IMR-90 (cell line): Measurements from ENCODE around the gene BIK. TPM values are rescaled to one million over a fixed set of nuclear protein-coding genes. Genes with fewer than 3 reads are reported as not detected.

Source experiments
- ATAC-seq: fragments of 200-7000 bp; cut with Tn5 transposase; 2 replicates; pipeline ENCODE4 v1.9.1; 2020; ENCODE audit warnings: low read depth, mild to moderate bottlenecking, moderate library complexity
- BruUV-seq: library from RNA; stranded (reverse); fragments of 400-500 nt; replicated peaks from 2 replicates; lab custom pipeline; 2021; lab: Mats Ljungman, UMichigan
- CTCF ChIA-PET: fragments of 300-600 bp; formaldehyde crosslinking; extraction: SDS; loops from one replicate; lab custom pipeline; 2021; ENCODE audit warnings: antibody characterized with exemption; lab: Yijun Ruan, JAX
- POLR2A ChIA-PET: fragments of 300-600 bp; sonication (Branson Sonifier 250); formaldehyde crosslinking; loops from one replicate; lab custom pipeline; 2022; ENCODE audit warnings: antibody characterized with exemption; ENCODE audit not compliant: unreplicated experiment; lab: Charles Lee
- DNase-seq: peaks from one replicate; pipeline ENCODE4 v3.0.0; 2013
- H2AFZ ChIP-seq: replicated peaks from 2 replicates; pipeline ENCODE3; 2013; ENCODE audit warnings: low read length, mild to moderate bottlenecking; ENCODE audit not compliant: poor library complexity
- H2AK5ac ChIP-seq: 2 replicates; pipeline ENCODE4 v1.6.1; 2013; ENCODE audit warnings: low read depth, low read length, inconsistent platforms
- H2AK9ac ChIP-seq: replicated peaks from 2 replicates; pipeline ENCODE3; 2013; ENCODE audit warnings: mild to moderate bottlenecking, low read depth, low read length, moderate library complexity; ENCODE audit not compliant: poor library complexity
- H2BK120ac ChIP-seq: 2 replicates; pipeline ENCODE4 v1.6.1; 2013; ENCODE audit warnings: low read depth, low read length, inconsistent platforms
- H2BK15ac ChIP-seq: 3 replicates; pipeline ENCODE4 v1.6.1; 2013; ENCODE audit warnings: low read depth, low read length, inconsistent platforms
- H2BK20ac ChIP-seq: 2 replicates; pipeline ENCODE4 v1.6.1; 2013; ENCODE audit warnings: low read depth, mild to moderate bottlenecking, inconsistent platforms, low read length, moderate library complexity
- H2BK5ac ChIP-seq: 2 replicates; pipeline ENCODE4 v1.6.1; 2013; ENCODE audit warnings: mild to moderate bottlenecking, low read depth, low read length, inconsistent platforms; ENCODE audit not compliant: poor library complexity, severe bottlenecking
- H3K14ac ChIP-seq: replicated peaks from 2 replicates; pipeline ENCODE4 v1.6.1; 2013; ENCODE audit warnings: low read depth, low read length, inconsistent platforms
- H3K18ac ChIP-seq: 2 replicates; pipeline ENCODE4 v1.6.1; 2013; ENCODE audit warnings: low read depth, low read length, control low read depth
- H3K23ac ChIP-seq: 2 replicates; pipeline ENCODE4 v1.6.1; 2013; ENCODE audit warnings: low read depth, low read length, inconsistent platforms
- H3K27ac ChIP-seq: 2 replicates; pipeline ENCODE4 v1.5.1; 2013; ENCODE audit warnings: mild to moderate bottlenecking, control low read depth, low read length; ENCODE audit not compliant: insufficient read depth
- H3K27me3 ChIP-seq: 2 replicates; pipeline ENCODE4 v1.6.1; 2013; ENCODE audit warnings: low read length; ENCODE audit not compliant: control insufficient read depth, insufficient read depth
- H3K36me3 ChIP-seq: 2 replicates; pipeline ENCODE4 v1.6.1; 2013; ENCODE audit warnings: low read length, mixed read lengths; ENCODE audit not compliant: control insufficient read depth, insufficient read depth
- H3K4ac ChIP-seq: 2 replicates; pipeline ENCODE4 v1.6.1; 2013; ENCODE audit warnings: low read depth, low read length, inconsistent platforms
- H3K4me1 ChIP-seq: 2 replicates; pipeline ENCODE4 v1.6.1; 2013; ENCODE audit warnings: low read length, mixed read lengths; ENCODE audit not compliant: control insufficient read depth, insufficient read depth
- H3K4me2 ChIP-seq: 2 replicates; pipeline ENCODE4 v1.6.1; 2013; ENCODE audit warnings: low read depth, mild to moderate bottlenecking, control low read depth, low read length, moderate library complexity
- H3K4me3 ChIP-seq: 2 replicates; pipeline ENCODE4 v1.5.1; 2013; ENCODE audit warnings: low read depth, mild to moderate bottlenecking, control low read depth, low read length, moderate library complexity; ENCODE audit not compliant: insufficient read depth
- H3K56ac ChIP-seq: 2 replicates; pipeline ENCODE4 v1.6.1; 2013; ENCODE audit warnings: low read length, inconsistent platforms; ENCODE audit not compliant: insufficient read depth; ENCODE audit errors: extremely low read depth
- H3K79me1 ChIP-seq, 2 experiments: 2 replicates each; pipeline ENCODE4 v1.6.1; 2013; ENCODE audit warnings: low read length in 2 of 2, inconsistent platforms in 1 of 2, low read depth in 1 of 2
- H3K9ac ChIP-seq: 2 replicates; pipeline ENCODE4 v1.6.1; 2013; ENCODE audit warnings: low read depth, low read length, control low read depth
- H3K9me1 ChIP-seq: 2 replicates; pipeline ENCODE4 v1.6.1; 2013; ENCODE audit warnings: low read length, inconsistent platforms; ENCODE audit not compliant: insufficient read depth
- H3K9me3 ChIP-seq: 2 replicates; pipeline ENCODE4 v1.6.1; 2013; ENCODE audit warnings: low read length; ENCODE audit not compliant: control insufficient read depth, insufficient read depth
- H4K20me1 ChIP-seq: 2 replicates; pipeline ENCODE4 v1.6.1; 2013; ENCODE audit warnings: low read length, inconsistent platforms; ENCODE audit not compliant: insufficient read depth
- H4K5ac ChIP-seq: 2 replicates; pipeline ENCODE4 v1.6.1; 2013; ENCODE audit warnings: mild to moderate bottlenecking, low read depth, low read length, control low read depth
- H4K8ac ChIP-seq, 2 experiments: 2 replicates each; pipeline ENCODE4 v1.6.1; 2013; ENCODE audit warnings: low read depth in 2 of 2, low read length in 2 of 2, control low read depth in 1 of 2, inconsistent platforms in 1 of 2
- H4K91ac ChIP-seq: 2 replicates; pipeline ENCODE4 v1.6.1; 2013; ENCODE audit warnings: low read depth, low read length, inconsistent platforms; ENCODE audit not compliant: insufficient read depth
- CTCF ChIP-seq: conservative IDR thresholded peaks from 2 replicates; pipeline ENCODE4 v1.5.1; 2012; ENCODE audit warnings: mild to moderate bottlenecking, low read depth, low read length, improper control_type of control experiment
- FOS ChIP-seq: fragments of 150-350 bp; IDR thresholded peaks from 2 replicates; pipeline ENCODE4 v1.6.1; 2016; ENCODE audit warnings: low read depth, low read length
- MAFK ChIP-seq: IDR thresholded peaks from 2 replicates; pipeline ENCODE4 v1.6.1; 2012; ENCODE audit warnings: low read depth, low read length, improper control_type of control experiment
- WGBS, 2 experiments: methylation state at CpG; one replicate each; pipeline versions ENCODE4 v1.1.5 to v1.1.7; 2013; ENCODE audit warnings: missing lambda C conversion rate in 2 of 2; ENCODE audit not compliant: insufficient read length in 1 of 2; ENCODE audit errors: extremely low coverage in 2 of 2; 5-methylcytosine and 5-hydroxymethylcytosine counted together
- dilution Hi-C: fragments of 300-500 bp; cut with HindIII; formaldehyde crosslinking; loops from one replicate; pipeline ENCODE4 v1.14.3; 2018; ENCODE audit warnings: low sequenced_read_pairs; ENCODE audit not compliant: unreplicated experiment
- in situ Hi-C: fragments of 300-500 bp; cut with MboI; formaldehyde crosslinking; loops from 3 replicates; pipeline ENCODE4 v1.14.3; 2019; ENCODE audit warnings: low sequenced_read_pairs, inconsistent platforms, mixed read lengths
- intact Hi-C: fragments of 100-400 bp; cut with micrococcal nuclease; formaldehyde crosslinking; loops from 2 replicates; pipeline ENCODE4 v1.10.0; 2022
- polyA plus RNA-seq, 3 experiments: library from polyadenylated mRNA; depleted of rRNA; stranded (reverse); fragments of >200 nt; gene quantifications; 2 replicates each; pipeline ENCODE4 v1.2.3, GENCODE V29; 2012; ENCODE audit warnings: low replicate concordance in 1 of 3
- total RNA-seq: library from RNA; depleted of rRNA; stranded (reverse); fragments of >200 nt; gene quantifications from 2 replicates; pipeline ENCODE4 v1.2.3, GENCODE V29; 2012

The BIK gene
- total and polyA plus RNA-seq, 2 of the 4 experiments (the other 2 are of a cell fraction) = 0.18 TPM; not detected in 1

- Histone ChIP-seq H4K91ac (no peak overlapping the region), H4K8ac (no peak overlapping the region), H2AK9ac (no peak overlapping the region), H3K18ac (no peak overlapping the region), H3K36me3 (no peaks in the 10 kb centered on the region), H2BK120ac (no peak overlapping the region), H3K4me2 (no peak overlapping the region), H3K4me1 (0 out of 2 replicates have a peak, but pooled peaks cover 2% of the 10 kb centered on the region), H2AFZ (no peak overlapping the region), H2AK5ac (no peak overlapping the region), H2BK15ac (no peak overlapping the region), H3K4ac (no peak overlapping the region), H3K23ac (no peak overlapping the region), H3K27ac (no peak overlapping the region), H4K20me1 (no peaks in the 10 kb centered on the region), H3K56ac (no peak overlapping the region), H2BK5ac (no peak overlapping the region), H3K4me3 (no peak overlapping the region), H3K79me1 (peaks cover 0 to 15% of the 10 kb centered on the region in 2 experiments; a peak in 2 of 4 replicates), H4K5ac (no peak overlapping the region), H3K27me3 (no peaks in the 10 kb centered on the region), H3K9ac (no peak overlapping the region), H2BK20ac (no peak overlapping the region), H3K9me3 (peaks cover 6% of the 10 kb centered on the region), H3K9me1 (peaks cover 8% of the 10 kb centered on the region), H3K14ac (no peak overlapping the region)
- in situ Hi-C loops = no loop called here
- ChIA-PET POLR2A (no interaction called here), CTCF (no interaction called here)
- intact Hi-C loops = no loop called here
- no TSS peak for BruUV-seq
- ATAC-seq (no peak), DNase-seq (peak; percentile 8)
- dilution Hi-C loops = no loop called here
- TF ChIP-seq FOS (no peak), CTCF (no peak), MAFK (no peak)
- 91% methylated on average over 7 of the region's 9 CpGs; no CpG with 5 or more reads in 1 of the 2 experiments for WGBS, 2 experiments
Measured at GRCh38 chr22:43092085-43092484, 18.5 kb upstream of the BIK start.
